Central memory CD8-positive, alpha-beta T cell (primary cell): Measurements from ENCODE around the gene FMC1.
"Not testable (repeated sequence)": the region's sequence is repeated elsewhere in the genome, so short reads cannot be mapped to it uniquely, and the experiment has no call there.

Experiments
- ATAC-seq: fragments of 150-1000 bp; cut with Tn5 transposase; replicated peaks from 2 replicates; pipeline ENCODE4 v1.10.0; 2022; ENCODE audit warnings: mild to moderate bottlenecking, moderate FRiP score, moderate number of reproducible peaks; ENCODE audit not compliant: poor library complexity, severe bottlenecking; ENCODE audit errors: extremely low read depth
- DNase-seq, 2 donors: peaks; one replicate each; pipeline ENCODE4 v3.0.0; 2021; ENCODE audit warnings: low spot score in 2 of 2
- H3K27ac Mint-ChIP-seq: one replicate; pipeline ENCODE4 v1.8.0; 2022; ENCODE audit warnings: low read depth, mild to moderate bottlenecking, moderate library complexity, mixed read lengths
- H3K27me3 Mint-ChIP-seq: one replicate; pipeline ENCODE4 v1.8.0; 2022; ENCODE audit warnings: mixed read lengths
- H3K36me3 Mint-ChIP-seq: one replicate; pipeline ENCODE4 v1.8.0; 2022; ENCODE audit warnings: mild to moderate bottlenecking, moderate library complexity, mixed read lengths; ENCODE audit not compliant: insufficient read depth
- H3K4me1 Mint-ChIP-seq: one replicate; pipeline ENCODE4 v1.8.0; 2022; ENCODE audit warnings: mixed read lengths
- H3K4me3 Mint-ChIP-seq: one replicate; pipeline ENCODE4 v1.8.0; 2022; ENCODE audit warnings: mild to moderate bottlenecking, moderate library complexity, mixed read lengths
- H3K9me3 Mint-ChIP-seq: one replicate; pipeline ENCODE4 v1.8.0; 2022; ENCODE audit warnings: mixed read lengths

The FMC1 gene, protein sequence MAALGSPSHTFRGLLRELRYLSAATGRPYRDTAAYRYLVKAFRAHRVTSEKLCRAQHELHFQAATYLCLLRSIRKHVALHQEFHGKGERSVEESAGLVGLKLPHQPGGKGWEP

DNA sequence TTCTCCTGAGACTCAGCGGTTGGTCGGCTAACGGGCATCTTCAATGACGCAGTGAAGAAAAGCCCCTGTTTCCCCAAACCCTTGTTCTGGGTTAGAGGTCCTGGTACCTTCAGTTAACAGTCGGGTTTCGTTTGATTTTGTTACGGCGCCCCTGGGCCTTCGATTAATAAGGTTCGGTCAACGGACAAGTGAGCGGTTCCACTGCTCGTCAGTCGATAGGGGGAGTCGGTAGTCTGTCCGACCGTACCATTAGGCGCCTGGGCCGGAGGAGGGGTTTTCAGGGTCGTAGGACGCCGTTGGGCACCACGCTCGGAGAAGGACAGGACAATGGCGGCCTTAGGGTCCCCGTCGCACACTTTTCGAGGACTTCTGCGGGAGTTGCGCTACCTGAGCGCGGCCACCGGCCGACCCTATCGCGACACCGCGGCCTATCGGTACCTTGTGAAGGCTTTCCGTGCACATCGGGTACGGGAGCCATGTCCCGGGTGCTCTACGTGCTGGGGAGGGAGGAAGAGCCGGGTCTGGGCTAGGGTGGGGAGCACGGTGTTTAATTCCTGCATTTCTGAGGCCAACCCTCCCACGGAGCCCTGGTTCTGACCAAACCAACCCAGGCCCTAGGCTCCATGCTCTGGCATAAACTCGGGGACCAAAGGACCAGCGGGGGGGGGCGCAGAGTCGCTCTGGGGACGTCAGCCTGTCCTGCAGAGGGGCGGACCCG, at the start of gene FMC1:
FMC1 (plus strand) TSS at position 280 of the 718 bp plus-strand sequence; CDS start at position 328, 48 bp downstream.
- H3K4me3 Mint-ChIP-seq = peak within 1 kb of the TSS; percentile 91
- peaks cover 10% of the 10 kb centered on the region for H3K27me3 Mint-ChIP-seq
- peaks cover 6% of the 10 kb centered on the region for H3K9me3 Mint-ChIP-seq
- peak; percentile 55 for ATAC-seq
- peak within 1 kb of the TSS; percentile 99 for H3K27ac Mint-ChIP-seq
- DNase-seq = peak; percentile 74 to 80
- peaks cover 27% of the 10 kb centered on the region for H3K4me1 Mint-ChIP-seq
- H3K36me3 Mint-ChIP-seq = peaks cover 30% of the 10 kb centered on the region

DNA sequence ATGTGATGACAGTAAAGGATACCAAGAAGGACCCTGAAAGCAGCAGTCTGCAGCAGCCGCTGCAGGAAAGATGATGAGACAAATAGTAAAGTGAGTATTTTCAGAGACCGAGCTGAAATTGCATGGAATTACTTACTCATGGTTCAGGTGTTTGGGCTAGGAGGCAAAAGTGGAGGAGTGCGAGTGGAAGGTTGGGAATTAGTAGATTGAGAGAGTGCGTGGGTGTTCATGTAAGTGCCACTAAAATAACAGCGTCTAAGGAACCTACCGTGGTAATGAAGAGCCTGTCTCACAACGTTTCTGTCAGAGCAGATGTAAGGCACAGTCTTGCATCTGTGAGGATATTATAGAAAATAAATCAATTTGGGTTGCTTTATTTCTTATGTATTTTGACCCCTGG, 48.3 kb upstream of the FMC1 start:
- DNase-seq (no peak), ATAC-seq (no peak)
- Mint-ChIP-seq H3K4me3 (no peak overlapping the region), H3K27me3 (no peaks in the 10 kb centered on the region), H3K36me3 (peaks cover 15% of the 10 kb centered on the region), H3K27ac (no peak overlapping the region), H3K4me1 (no peaks in the 10 kb centered on the region), H3K9me3 (no peaks in the 10 kb centered on the region)

DNA sequence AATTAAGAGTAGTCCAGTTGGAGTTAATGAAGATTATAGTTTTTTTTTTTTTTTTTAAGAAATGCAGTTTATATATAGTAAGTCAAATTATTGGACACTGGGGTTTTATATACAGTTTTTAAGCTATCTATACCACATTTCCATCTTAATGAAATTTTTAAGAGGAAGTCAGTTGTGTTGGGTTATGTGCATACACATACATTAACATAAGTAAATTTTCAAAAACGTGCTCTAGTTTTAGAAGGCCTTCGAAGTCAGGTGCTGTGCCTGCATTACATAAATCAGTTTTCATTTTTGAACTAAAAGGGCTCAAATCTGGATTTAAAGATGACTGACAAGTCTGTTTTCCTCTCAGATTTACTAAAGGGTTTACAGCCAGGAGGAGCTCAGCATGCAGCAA, 47.6 kb upstream of the FMC1 start:
- ATAC-seq (no peak), DNase-seq (no peak)
- no peaks in the 10 kb centered on the region for H3K9me3 Mint-ChIP-seq
- H3K36me3 Mint-ChIP-seq = peaks cover 12% of the 10 kb centered on the region
- H3K27ac Mint-ChIP-seq = no peak overlapping the region
- H3K4me1 Mint-ChIP-seq = no peaks in the 10 kb centered on the region
- H3K4me3 Mint-ChIP-seq = no peak overlapping the region
- no peaks in the 10 kb centered on the region for H3K27me3 Mint-ChIP-seq

DNA sequence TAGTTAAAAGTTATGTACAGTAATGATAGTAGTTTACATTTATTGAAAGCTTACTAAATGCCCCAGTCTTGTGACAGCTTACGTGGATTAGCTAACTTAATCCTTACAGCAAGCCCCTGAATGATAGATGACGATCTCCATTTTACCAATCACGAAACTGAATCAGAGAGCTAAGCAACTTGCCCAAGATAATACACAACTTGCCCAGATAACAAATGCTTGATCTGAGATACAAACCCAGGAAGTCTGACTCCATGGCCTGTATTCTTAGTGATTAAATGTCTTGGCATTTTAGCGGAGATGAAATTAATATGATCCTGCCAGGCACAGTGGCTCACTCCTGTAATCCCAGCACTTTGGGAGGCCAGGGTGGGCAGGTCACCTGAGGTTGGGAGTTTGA, 46.9 kb upstream of the FMC1 start:
- H3K27ac Mint-ChIP-seq = no peak overlapping the region
- DNase-seq (no peak), ATAC-seq (no peak)
- no peak overlapping the region for H3K4me3 Mint-ChIP-seq
- H3K9me3 Mint-ChIP-seq = no peaks in the 10 kb centered on the region
- H3K27me3 Mint-ChIP-seq = no peaks in the 10 kb centered on the region
- no peaks in the 10 kb centered on the region for H3K4me1 Mint-ChIP-seq
- peaks cover 15% of the 10 kb centered on the region for H3K36me3 Mint-ChIP-seq

DNA sequence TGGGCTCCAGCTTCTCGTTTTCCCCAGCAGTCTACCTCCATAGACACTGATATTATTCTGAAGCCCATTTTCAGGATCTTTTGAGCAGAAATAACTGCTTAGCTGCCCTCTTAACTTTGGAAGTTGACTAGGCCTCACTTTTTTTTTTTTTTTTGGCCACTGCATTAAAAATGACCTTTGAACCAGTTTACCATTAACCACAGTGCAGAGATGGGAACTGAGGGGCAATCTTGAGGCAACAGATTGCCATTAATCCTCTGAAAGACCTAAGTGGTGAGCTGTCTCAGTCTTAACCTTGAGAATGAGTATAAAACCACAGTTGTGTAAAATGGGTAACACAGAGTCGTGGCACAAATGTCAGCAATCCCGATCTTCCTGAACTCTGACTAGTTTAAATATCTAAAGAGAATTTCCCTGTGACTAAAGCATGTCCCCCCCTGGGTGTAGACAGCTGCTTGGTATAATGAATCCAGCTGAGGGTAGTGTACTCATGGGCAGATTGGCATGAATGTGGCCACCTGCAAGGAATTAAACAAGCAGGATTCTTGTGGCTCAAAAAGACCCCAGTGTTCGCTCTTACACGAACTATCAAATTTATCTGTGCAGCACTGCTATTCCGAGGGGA, 46.1 kb upstream of the FMC1 start:
- DNase-seq = no peak

DNA sequence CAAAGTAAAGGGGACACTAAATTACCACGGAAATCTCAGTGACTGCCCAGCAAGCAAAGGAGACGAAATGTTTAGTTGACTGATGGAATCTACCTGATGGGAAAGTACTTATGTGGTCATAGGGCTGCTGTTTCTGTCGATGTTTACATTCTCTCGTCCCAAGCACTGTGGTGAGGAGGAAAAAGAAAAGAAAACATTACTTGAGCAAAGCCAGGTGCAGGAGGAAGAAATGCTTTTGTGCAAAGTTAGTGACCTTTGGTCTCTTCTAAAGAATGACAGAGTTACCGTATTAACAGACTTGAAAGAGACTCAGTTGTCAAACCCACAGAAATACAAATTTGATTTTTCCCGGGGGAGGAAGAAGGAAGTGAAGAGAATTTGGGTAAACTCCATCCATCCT, 43.3 kb upstream of the FMC1 start:
- Mint-ChIP-seq H3K27ac (no peak overlapping the region), H3K36me3 (peaks cover 15% of the 10 kb centered on the region), H3K27me3 (no peaks in the 10 kb centered on the region), H3K9me3 (no peaks in the 10 kb centered on the region), H3K4me3 (no peak overlapping the region), H3K4me1 (no peaks in the 10 kb centered on the region)
- ATAC-seq (no peak), DNase-seq (no peak)

More for the DNA sequence above, 46.1 kb upstream of the FMC1 start:
- Mint-ChIP-seq H3K4me1 (no peaks in the 10 kb centered on the region), H3K9me3 (no peaks in the 10 kb centered on the region), H3K27me3 (no peaks in the 10 kb centered on the region), H3K27ac (no peak overlapping the region), H3K4me3 (no peak overlapping the region), H3K36me3 (peaks cover 15% of the 10 kb centered on the region)
- no peak for ATAC-seq

DNA sequence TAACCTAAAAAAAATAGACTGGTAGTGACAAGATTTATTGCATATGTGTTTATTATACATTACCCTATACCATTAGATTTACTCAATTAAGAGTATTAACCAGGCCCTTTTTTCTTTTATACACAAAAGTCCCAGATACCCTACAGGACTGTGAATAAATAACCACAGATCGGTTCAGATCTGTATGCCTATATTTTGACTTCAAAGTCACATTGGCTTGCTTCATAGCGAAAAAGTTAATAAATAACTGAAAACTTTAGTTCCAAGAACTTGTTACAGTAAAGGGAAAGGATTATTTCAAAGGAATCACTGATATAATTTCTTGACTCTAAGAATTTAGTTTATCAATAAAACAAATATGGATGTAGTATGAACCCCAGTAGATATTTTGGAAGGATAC, 41.8 kb upstream of the FMC1 start:
- DNase-seq (no peak), ATAC-seq (no peak)
- Mint-ChIP-seq H3K27ac (no peak overlapping the region), H3K9me3 (no peaks in the 10 kb centered on the region), H3K4me1 (no peaks in the 10 kb centered on the region), H3K36me3 (peaks cover 16% of the 10 kb centered on the region), H3K27me3 (no peaks in the 10 kb centered on the region), H3K4me3 (no peak overlapping the region)

DNA sequence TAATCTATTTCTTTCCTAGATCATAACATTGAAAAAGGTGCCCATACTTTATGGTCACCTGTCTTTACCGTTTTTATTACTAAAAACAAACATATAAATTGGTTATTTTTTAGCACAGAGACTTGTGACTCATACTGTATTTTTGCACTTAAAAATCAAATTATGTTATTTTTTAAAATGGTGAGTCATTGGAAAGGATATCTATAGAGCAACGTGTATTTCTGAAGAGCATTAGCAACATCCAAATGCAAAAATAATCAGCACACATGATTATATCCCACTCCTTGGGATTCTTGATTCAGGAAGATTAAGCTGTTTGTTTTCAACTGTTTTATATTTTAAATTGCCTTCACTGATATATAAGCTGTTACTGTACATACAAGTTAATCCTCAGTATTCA, 40.7 kb upstream of the FMC1 start:
- ATAC-seq (no peak), DNase-seq (no peak)
- peaks cover 12% of the 10 kb centered on the region for H3K36me3 Mint-ChIP-seq
- no peaks in the 10 kb centered on the region for H3K27me3 Mint-ChIP-seq
- no peaks in the 10 kb centered on the region for H3K9me3 Mint-ChIP-seq
- no peak overlapping the region for H3K27ac Mint-ChIP-seq
- H3K4me3 Mint-ChIP-seq = no peak overlapping the region
- no peaks in the 10 kb centered on the region for H3K4me1 Mint-ChIP-seq

DNA sequence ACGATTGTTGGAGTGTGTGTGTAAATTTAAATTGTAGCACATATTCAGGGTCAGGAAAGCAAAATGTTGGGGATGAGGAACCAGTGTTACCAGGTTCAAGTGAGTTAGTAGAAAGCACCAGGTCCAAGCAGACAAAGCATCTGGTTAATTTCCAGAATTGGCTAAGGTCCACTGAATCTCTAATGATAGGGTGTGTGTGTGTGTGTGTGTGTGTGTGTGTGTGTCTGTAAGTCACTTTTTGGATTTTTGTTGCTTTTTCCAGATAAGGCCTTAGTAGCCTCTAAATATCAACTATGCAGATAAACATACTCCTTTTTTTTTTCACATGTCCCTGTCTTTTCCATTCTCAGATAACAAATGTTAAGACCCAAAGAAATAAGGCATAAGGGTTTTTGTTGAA, 36.6 kb upstream of the FMC1 start:
- Mint-ChIP-seq H3K9me3 (no peaks in the 10 kb centered on the region), H3K36me3 (peaks cover 7% of the 10 kb centered on the region), H3K4me1 (no peaks in the 10 kb centered on the region), H3K27ac (no peak overlapping the region), H3K4me3 (no peak overlapping the region), H3K27me3 (no peaks in the 10 kb centered on the region)
- ATAC-seq (no peak), DNase-seq (no peak)

DNA sequence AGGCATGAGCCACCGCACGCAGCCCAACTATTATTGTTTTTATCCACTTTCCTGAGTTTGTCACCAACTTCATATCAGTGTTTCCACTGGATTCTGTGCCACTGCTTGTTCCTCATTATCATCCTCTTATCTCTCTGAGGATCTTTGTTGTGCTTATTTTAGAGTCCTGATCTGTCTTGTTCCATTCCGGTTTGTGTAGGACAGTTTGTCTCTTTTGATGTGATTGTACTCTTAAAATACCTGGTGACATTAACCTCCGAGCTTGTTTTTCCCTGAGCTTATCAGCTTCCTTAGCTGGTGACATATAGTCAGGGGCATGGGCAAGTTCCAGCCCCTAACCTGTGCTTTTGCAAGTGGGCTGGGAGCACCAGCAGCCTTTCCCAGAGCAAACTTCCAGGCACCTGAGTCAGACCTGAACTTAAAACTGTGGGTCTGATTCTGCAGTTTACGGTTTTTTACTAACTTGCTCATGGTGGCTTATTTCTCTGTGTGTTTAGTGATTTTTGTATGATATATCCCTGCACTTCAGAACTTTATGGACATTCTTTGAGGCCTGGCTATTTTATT, 23.1 kb upstream of the FMC1 start:
- H3K4me1 Mint-ChIP-seq = no peaks in the 10 kb centered on the region
- H3K4me3 Mint-ChIP-seq = no peak overlapping the region
- peaks cover 2% of the 10 kb centered on the region for H3K36me3 Mint-ChIP-seq
- ATAC-seq = no peak
- no peak overlapping the region for H3K27ac Mint-ChIP-seq
- H3K27me3 Mint-ChIP-seq = no peaks in the 10 kb centered on the region
- DNase-seq = no peak
- no peaks in the 10 kb centered on the region for H3K9me3 Mint-ChIP-seq

DNA sequence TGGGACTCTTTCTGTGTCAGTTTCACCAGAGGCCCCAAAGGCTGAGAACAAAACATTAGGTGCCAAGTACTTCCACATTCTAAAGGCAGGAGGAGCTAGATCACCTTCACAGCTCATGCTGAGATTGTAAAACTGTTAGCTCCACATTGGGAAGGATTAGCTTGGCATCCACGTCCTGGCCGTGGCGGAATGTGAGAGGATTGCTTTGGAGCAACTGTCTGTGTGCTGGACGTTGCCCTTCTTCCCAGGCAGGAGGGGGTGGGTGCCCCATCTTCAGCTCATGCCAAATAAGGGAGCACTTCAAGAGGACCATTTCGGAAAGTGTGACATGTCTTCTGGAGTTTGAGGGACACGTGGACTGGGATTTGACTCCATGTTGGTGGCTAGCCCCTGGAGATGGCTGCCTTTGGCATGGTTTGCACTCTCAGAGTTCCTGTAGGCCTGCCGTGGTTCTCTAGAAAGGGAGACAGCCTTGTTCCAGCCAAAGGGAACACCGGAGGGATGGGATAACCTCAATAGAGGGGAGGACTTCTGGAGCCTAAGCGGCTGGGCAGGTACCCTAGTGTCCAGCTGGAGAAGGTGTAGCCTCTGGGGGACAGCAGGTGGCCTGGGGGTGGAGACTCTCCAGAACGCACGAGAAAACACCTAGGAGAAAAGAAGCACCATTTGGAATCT, 19.9 kb upstream of the FMC1 start:
- ATAC-seq = no peak
- peaks cover 2% of the 10 kb centered on the region for H3K36me3 Mint-ChIP-seq
- no peaks in the 10 kb centered on the region for H3K4me1 Mint-ChIP-seq
- no peaks in the 10 kb centered on the region for H3K27me3 Mint-ChIP-seq
- no peaks in the 10 kb centered on the region for H3K9me3 Mint-ChIP-seq
- DNase-seq = no peak
- no peak overlapping the region for H3K4me3 Mint-ChIP-seq
- no peak overlapping the region for H3K27ac Mint-ChIP-seq

DNA sequence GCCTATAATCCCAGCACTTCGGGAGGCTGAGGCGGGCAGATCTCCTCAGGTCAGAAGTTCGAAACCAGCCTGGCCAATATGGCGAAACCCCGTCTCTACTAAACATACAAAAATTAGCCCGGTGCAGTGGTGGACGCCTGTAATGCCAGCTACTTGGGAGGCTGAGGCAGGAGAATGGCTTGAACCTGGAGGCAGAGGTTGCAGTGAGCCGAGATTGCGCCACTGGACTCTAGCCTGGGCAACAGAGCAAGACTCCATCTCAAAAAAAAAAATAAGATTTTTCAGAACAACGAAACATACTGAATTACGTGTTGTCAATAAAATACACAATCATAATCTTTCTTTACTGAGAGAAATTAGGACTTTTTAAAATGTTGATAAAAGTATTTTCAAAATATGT, 16.4 kb upstream of the FMC1 start:
- DNase-seq, H3K9me3 Mint-ChIP-seq, H3K36me3 Mint-ChIP-seq, ATAC-seq, H3K4me3 Mint-ChIP-seq, H3K27ac Mint-ChIP-seq, H3K4me1 Mint-ChIP-seq, H3K27me3 Mint-ChIP-seq: not testable (repeated sequence)
